GM20431 (cell line): ENCODE results near the gene IMPDH1.

Experiments
- in situ Hi-C: fragments of 300-500 bp; cut with MseI, MboI; formaldehyde crosslinking; loops from one replicate; pipeline ENCODE4 v1.15.0; 2020; ENCODE audit warnings: low sequenced_read_pairs; ENCODE audit not compliant: unreplicated experiment

The IMPDH1 gene

DNA sequence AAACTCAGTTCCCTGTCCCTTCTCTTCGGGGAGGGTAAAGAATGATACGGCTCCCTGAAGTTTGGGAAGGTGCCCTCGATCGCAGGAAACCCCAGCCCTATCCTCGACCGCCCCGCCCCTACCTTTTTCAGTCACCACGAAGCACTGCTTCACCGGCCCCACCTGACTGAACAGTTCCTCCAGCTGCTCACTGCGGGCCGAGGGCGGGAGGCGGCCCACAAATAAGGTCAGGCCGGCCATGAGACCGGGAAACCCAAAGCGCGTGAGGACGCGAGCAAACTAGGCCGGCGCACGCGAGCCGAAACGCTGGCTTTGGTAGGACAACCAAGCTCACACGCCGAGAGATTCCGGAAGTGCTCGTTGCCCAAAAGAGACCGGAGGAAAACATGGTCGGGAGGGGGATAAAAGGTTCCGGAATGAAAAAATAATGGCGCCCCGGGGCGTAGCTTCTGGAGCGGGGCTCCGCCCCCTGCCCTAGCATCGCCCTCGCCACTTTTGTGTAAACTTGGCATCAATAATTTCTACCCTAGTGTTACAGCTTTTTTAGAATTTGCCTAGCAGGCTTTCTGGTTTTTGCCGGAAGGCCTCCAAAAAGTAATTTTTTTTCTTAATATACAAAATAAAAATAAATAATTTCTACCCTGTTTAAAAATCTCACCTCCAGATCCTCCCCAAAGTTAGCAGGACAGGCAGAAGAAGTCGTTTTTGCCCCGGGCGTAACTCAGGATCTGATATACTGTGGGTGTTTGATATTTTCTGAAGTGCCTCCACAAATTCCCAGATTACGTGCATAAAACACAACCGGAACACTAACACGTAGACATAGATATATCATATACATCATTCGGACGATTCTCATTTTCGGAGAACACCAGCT, 66.0 kb downstream of the IMPDH1 start, which contains the start of gene RBM28:
TSS of gene RBM28 (minus strand) at position 355 of the 877 bp plus-strand sequence. CDS start at position 240, 115 bp downstream.
- in situ Hi-C loops = no loop called here
